WI38 (cell line): ENCODE results near the gene VLDLR.

ENCODE experiments used
- H3K4me3 ChIP-seq: 2 replicates; pipeline ENCODE4 v1.5.1; 2011; ENCODE audit warnings: low read depth, mild to moderate bottlenecking, control low read depth, low read length
- TF ChIP-seq, protein P1 (sequence below): IDR thresholded peaks from 2 replicates; pipeline ENCODE4 v1.5.1; 2012; ENCODE audit warnings: low read depth, mild to moderate bottlenecking, control low read depth, low read length

Gene VLDLR

GRCh38 chr9:2662496-2662895 is 40.9 kb downstream of the VLDLR start:
- TF ChIP-seq, protein P1, sequence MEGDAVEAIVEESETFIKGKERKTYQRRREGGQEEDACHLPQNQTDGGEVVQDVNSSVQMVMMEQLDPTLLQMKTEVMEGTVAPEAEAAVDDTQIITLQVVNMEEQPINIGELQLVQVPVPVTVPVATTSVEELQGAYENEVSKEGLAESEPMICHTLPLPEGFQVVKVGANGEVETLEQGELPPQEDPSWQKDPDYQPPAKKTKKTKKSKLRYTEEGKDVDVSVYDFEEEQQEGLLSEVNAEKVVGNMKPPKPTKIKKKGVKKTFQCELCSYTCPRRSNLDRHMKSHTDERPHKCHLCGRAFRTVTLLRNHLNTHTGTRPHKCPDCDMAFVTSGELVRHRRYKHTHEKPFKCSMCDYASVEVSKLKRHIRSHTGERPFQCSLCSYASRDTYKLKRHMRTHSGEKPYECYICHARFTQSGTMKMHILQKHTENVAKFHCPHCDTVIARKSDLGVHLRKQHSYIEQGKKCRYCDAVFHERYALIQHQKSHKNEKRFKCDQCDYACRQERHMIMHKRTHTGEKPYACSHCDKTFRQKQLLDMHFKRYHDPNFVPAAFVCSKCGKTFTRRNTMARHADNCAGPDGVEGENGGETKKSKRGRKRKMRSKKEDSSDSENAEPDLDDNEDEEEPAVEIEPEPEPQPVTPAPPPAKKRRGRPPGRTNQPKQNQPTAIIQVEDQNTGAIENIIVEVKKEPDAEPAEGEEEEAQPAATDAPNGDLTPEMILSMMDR = no peak
- no peak overlapping the region for H3K4me3 ChIP-seq

GRCh38 chr9:2663461-2664173 is 42.0 kb downstream of the VLDLR start:
- TF ChIP-seq, protein P1 = no peak
- no peak overlapping the region for H3K4me3 ChIP-seq

GRCh38 chr9:2664174-2665065 is 42.8 kb downstream of the VLDLR start:
- no peak overlapping the region for H3K4me3 ChIP-seq
- TF ChIP-seq, protein P1 = no peak

DNA sequence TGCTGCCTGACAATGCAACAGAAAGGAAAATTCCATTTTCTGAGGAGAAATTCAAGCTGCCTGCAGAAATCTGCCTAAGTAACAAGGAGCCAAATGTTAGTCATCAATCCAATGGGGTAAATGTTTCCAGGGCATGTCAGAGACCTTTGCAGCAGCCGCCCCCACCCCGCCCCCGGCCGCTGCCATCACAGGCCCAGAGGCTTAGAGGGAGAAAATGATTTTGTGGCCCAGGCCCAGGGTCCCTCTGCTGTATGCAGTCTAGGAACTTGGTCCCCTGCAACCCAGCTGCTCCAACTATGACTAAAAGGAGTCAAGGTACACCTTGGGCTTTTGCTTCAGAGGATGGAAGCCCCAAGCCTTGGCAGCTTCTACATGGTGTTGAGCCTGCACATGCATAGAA is 45.0 kb downstream of the VLDLR start:
- TF ChIP-seq, protein P1 = no peak
- H3K4me3 ChIP-seq = no peak overlapping the region

DNA sequence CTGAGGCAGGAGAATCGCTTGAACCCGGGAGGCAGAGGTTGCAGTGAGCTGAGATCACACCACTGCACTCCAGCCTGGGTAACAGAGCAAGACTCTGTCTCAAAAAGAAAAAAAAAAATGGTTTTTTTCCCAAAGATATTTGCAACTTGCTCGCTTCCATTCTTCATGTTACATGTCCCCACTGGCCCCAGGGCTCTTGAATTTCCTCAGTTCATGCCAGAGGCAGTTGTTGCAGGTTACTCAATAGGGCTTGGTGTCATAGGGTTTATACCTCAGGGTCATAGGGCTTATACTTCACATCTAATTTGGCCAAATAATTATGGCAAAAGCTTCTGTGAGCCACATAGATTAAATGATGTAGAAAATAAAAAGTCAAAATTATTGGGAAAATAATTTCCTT is 51.6 kb downstream of the VLDLR start:
- TF ChIP-seq, protein P1 = no peak
- no peak overlapping the region for H3K4me3 ChIP-seq

DNA sequence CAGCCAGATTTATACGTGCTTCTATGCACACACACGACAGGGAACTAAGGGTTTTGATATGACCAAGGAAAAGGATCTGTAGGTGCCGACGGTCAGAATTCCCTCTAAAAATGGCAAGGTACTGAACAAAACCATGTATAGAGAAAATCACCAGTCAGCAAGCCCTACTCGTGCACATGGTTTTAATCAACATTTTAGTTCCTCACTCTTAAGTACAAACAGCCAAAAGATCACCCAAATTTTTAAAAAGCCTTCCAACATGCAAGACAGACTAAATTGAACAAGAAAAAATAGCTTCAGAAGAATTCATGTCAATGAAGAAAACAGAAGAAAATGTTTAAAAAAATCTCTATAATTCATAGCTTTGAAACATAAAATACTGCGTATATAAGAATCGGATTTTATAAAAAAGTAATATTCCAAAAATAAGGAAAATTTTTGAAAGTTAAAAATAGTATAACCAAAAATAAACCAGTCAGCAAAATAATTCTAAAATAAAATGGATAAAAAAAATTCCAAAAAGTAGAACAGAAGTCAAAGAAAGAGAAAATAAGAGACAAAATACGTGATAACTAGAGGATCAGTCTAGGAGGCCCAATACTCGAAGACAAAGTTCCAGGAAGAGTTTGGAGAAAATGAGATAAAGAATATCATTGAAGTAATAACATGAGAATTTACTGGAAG is 52.7 kb downstream of the VLDLR start:
- H3K4me3 ChIP-seq = no peak overlapping the region
- TF ChIP-seq, protein P1 = no peak
